SU-DHL-6 (cell line): ENCODE measurements around the gene ARL13B.

Experiments used
- EZH2phosphoT487 ChIP-seq: fragments of 200-600 bp; sonication (generic), shearing (Covaris generic); conservative IDR thresholded peaks from 2 replicates; pipeline ENCODE4 v1.6.1; 2018; ENCODE audit warnings: mild to moderate bottlenecking, antibody characterized with exemption, low read length, moderate library complexity, mixed read lengths
- TF ChIP-seq, protein P1 (sequence below): fragments of 200-600 bp; sonication (generic); IDR thresholded peaks from one replicate; pipeline ENCODE4 v1.5.1; 2017; ENCODE audit warnings: antibody characterized with exemption, mild to moderate bottlenecking, low read length, moderate library complexity; ENCODE audit not compliant: insufficient read depth, poor library complexity, severe bottlenecking

DNA sequence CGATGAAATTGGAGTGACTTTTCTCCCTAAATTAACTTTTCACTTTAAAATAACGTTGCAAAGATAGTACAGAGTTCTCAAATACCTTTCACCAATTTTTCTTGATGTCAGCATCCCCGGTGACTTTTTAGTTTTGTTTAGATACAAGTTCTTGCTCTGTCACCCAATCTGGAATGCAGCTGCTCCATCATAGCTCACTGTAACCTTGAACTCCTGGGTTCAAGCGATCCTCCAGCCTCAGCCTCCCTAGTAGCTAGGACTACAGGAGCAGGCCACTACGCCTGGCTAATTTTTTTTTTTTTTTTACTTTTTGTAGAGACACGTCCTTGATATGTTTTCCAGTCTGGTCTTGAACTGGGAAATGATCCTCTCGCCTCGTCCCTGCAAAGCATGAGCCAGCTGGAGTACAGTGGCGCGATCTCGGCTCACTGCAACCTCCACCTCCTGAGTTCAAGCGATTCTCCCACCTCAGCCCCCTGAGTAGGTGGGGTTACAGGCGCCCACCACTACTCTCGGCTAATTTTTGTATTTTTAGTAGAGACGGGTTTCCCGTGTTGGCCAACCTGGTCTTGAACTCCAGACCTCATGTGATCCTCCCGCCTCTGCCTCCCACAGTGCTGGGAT lies 83.7 kb downstream of the ARL13B start:
- TF ChIP-seq, protein P1, sequence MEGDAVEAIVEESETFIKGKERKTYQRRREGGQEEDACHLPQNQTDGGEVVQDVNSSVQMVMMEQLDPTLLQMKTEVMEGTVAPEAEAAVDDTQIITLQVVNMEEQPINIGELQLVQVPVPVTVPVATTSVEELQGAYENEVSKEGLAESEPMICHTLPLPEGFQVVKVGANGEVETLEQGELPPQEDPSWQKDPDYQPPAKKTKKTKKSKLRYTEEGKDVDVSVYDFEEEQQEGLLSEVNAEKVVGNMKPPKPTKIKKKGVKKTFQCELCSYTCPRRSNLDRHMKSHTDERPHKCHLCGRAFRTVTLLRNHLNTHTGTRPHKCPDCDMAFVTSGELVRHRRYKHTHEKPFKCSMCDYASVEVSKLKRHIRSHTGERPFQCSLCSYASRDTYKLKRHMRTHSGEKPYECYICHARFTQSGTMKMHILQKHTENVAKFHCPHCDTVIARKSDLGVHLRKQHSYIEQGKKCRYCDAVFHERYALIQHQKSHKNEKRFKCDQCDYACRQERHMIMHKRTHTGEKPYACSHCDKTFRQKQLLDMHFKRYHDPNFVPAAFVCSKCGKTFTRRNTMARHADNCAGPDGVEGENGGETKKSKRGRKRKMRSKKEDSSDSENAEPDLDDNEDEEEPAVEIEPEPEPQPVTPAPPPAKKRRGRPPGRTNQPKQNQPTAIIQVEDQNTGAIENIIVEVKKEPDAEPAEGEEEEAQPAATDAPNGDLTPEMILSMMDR, result no peak
- TF ChIP-seq EZH2phosphoT487, result no peak
